Cardiac fibroblast (primary cell): ENCODE measurements around the gene ADAM22.

ENCODE experiments used
- DNase-seq, 2 donors: peaks; one replicate each; pipeline versions ENCODE4 v3.0.0 to v3.0.0-alpha.2; 2010; ENCODE audit warnings: low read depth in 2 of 2
- H3K4me3 ChIP-seq, 2 donors: replicated peaks in 1 of 2; 1 replicate in 1 of 2; 2 replicates in 1 of 2; pipeline ENCODE4 v1.5.1; 2011; ENCODE audit warnings: low read depth in 2 of 2, low read length in 2 of 2, mild to moderate bottlenecking in 2 of 2, moderate library complexity in 1 of 2
- CTCF ChIP-seq: IDR thresholded peaks from one replicate; pipeline ENCODE4 v1.5.1; 2011; ENCODE audit warnings: low read depth, mild to moderate bottlenecking, low read length, inconsistent platforms

Gene ADAM22

GRCh38 chr7:87960239-87960638, 26.2 kb downstream of the ADAM22 start:
- TF ChIP-seq CTCF, result no peak
- no peak for DNase-seq
- H3K4me3 ChIP-seq, result no peak overlapping the region

GRCh38 chr7:87961754-87962153, 27.7 kb downstream of the ADAM22 start:
- H3K4me3 ChIP-seq, result no peak overlapping the region
- no peak for DNase-seq
- no peak for TF ChIP-seq CTCF

- TF ChIP-seq CTCF, result no peak
- H3K4me3 ChIP-seq, result no peak overlapping the region
- no peak for DNase-seq
These were observed 32.2 kb downstream of the ADAM22 start for GRCh38 chr7:87966271-87966670.

GRCh38 chr7:87968021-87968420, 34.0 kb downstream of the ADAM22 start:
- no peak overlapping the region for H3K4me3 ChIP-seq
- TF ChIP-seq CTCF, result no peak
- no peak for DNase-seq

GRCh38 chr7:87982116-87982515, 48.1 kb downstream of the ADAM22 start:
- H3K4me3 ChIP-seq, result no peak overlapping the region
- no peak for TF ChIP-seq CTCF
- DNase-seq, result no peak

- no peak for TF ChIP-seq CTCF
- DNase-seq, result no peak
- H3K4me3 ChIP-seq, result no peak overlapping the region
These were observed 50.0 kb downstream of the ADAM22 start for GRCh38 chr7:87984088-87984487.

- no peak for DNase-seq
- TF ChIP-seq CTCF, result no peak
These were observed 59.2 kb downstream of the ADAM22 start for GRCh38 chr7:87993269-87993668.

More at GRCh38 chr7:87993269-87993668, 59.2 kb downstream of the ADAM22 start:
- no peak overlapping the region for H3K4me3 ChIP-seq
